K562 (cell line): ENCODE measurements around the gene MBNL2. TPM values are rescaled to one million over a fixed set of nuclear protein-coding genes. Genes with fewer than 3 reads are reported as not detected.

Experiments
- ATAC-seq: fragments of 200-7000 bp; cut with Tn5 transposase; 3 replicates; pipeline ENCODE4 v1.9.1; 2020; ENCODE audit warnings: moderate library complexity
- Bru-seq: library from RNA; stranded (reverse); fragments of 400-500 nt; gene quantifications from one replicate; lab custom pipeline; 2021; lab: Mats Ljungman, UMichigan
- BruChase-seq, 2 experiments: library from RNA; stranded (reverse); fragments of 400-500 nt; gene quantifications; one replicate each; lab custom pipeline; 2021; lab: Mats Ljungman, UMichigan
- BruUV-seq: library from RNA; stranded (reverse); fragments of 400-500 nt; replicated peaks from 2 replicates; lab custom pipeline; 2021; lab: Mats Ljungman, UMichigan
- CTCF ChIA-PET: fragments of 300-600 bp; formaldehyde crosslinking; extraction: SDS; loops from one replicate; lab custom pipeline; 2021; ENCODE audit warnings: low intra/inter-chr PET ratio; lab: Yijun Ruan, JAX
- POLR2A ChIA-PET: fragments of 300-600, 350-650 bp; sonication (Branson Sonifier 250); formaldehyde crosslinking; extraction: SDS; loops from one replicate; lab custom pipeline; 2021; ENCODE audit warnings: antibody characterized with exemption, inconsistent platforms; lab: Yijun Ruan, JAX
- DNase-seq, 4 experiments: peaks; one replicate each; pipeline versions ENCODE4 v3.0.0 to v3.0.0-alpha.2; 2011 to 2018; ENCODE audit warnings: low spot score in 3 of 4, mixed read lengths in 3 of 4; ENCODE audit errors: extremely low read depth in 1 of 4
- FAIRE-seq: peaks from 2 replicates; lab custom pipeline; 2011; peaks lifted over from hg19 to GRCh38; lab: Jason Lieb, UNC
- H2AFZ ChIP-seq: 2 replicates; pipeline ENCODE4 v1.6.0; 2011; ENCODE audit warnings: low read depth, low read length, control low read depth, inconsistent platforms
- H3K27ac ChIP-seq: fragments of 200-600 bp; 3 replicates; pipeline ENCODE4 v1.8.0; 2011; ENCODE audit warnings: low read depth, mild to moderate bottlenecking, control low read depth, inconsistent platforms, low read length, moderate library complexity, mixed read lengths; ENCODE audit errors: extremely low read depth
- H3K27me3 ChIP-seq, 2 experiments: fragments of 300-600 bp in 1 of 2; 2 replicates in 1 of 2; 3 replicates in 1 of 2; pipeline versions ENCODE4 v1.6.0 to v1.8.0; 2011; ENCODE audit warnings: inconsistent platforms in 2 of 2, low read length in 2 of 2, mild to moderate bottlenecking in 1 of 2, mixed read lengths in 1 of 2, moderate library complexity in 1 of 2; ENCODE audit not compliant: control insufficient read depth in 2 of 2, insufficient read depth in 2 of 2
- H3K36me3 ChIP-seq: fragments of 300-600 bp; 3 replicates; pipeline ENCODE4 v1.8.0; 2011; ENCODE audit warnings: mild to moderate bottlenecking, low read length, inconsistent platforms; ENCODE audit not compliant: control insufficient read depth, insufficient read depth
- H3K4me1 ChIP-seq, 2 experiments: fragments of 200-600 bp in 1 of 2; replicated peaks in 1 of 2; 2 replicates in 1 of 2; 3 replicates in 1 of 2; pipeline versions ENCODE4 v1.5.1 to v1.8.0; 2011; ENCODE audit warnings: inconsistent platforms in 2 of 2, low read length in 2 of 2, mild to moderate bottlenecking in 1 of 2, mixed read lengths in 1 of 2, moderate library complexity in 1 of 2; ENCODE audit not compliant: control insufficient read depth in 2 of 2, insufficient read depth in 2 of 2
- H3K4me2 ChIP-seq: 2 replicates; pipeline ENCODE4 v1.6.1; 2011; ENCODE audit warnings: low read length, control low read depth, inconsistent platforms, mixed read lengths; ENCODE audit not compliant: insufficient read depth
- H3K4me3 ChIP-seq: fragments of 200-600 bp; sonication (generic), shearing (Covaris generic); 2 replicates; pipeline ENCODE4 v1.5.1; 2016; ENCODE audit warnings: control low read depth, inconsistent platforms
- H3K79me2 ChIP-seq: fragments of 200-600 bp; 3 replicates; pipeline ENCODE4 v1.8.0; 2011; ENCODE audit warnings: low read length, inconsistent platforms; ENCODE audit not compliant: control insufficient read depth, insufficient read depth
- H3K9ac ChIP-seq, 2 experiments: 2 replicates each; pipeline versions ENCODE4 v1.6.0 to v1.6.1; 2011; ENCODE audit warnings: low read depth in 2 of 2, low read length in 2 of 2, control low read depth in 1 of 2, inconsistent platforms in 1 of 2, mild to moderate bottlenecking in 1 of 2, mixed read lengths in 1 of 2; ENCODE audit not compliant: insufficient read depth in 1 of 2
- H3K9me1 ChIP-seq: one replicate; pipeline ENCODE4 v1.6.0; 2011; ENCODE audit warnings: inconsistent platforms, mild to moderate bottlenecking, low read length, moderate library complexity; ENCODE audit not compliant: control insufficient read depth, insufficient read depth
- H3K9me3 ChIP-seq: replicated peaks from 2 replicates; pipeline ENCODE4 v1.5.1; 2011; ENCODE audit warnings: low read depth, low read length, inconsistent platforms; ENCODE audit not compliant: control insufficient read depth, insufficient read depth
- H4K20me1 ChIP-seq: replicated peaks from 2 replicates; pipeline ENCODE4 v1.6.1; 2011; ENCODE audit warnings: low read length, inconsistent platforms, mixed read lengths; ENCODE audit not compliant: control insufficient read depth, insufficient read depth
- MEIS2 ChIP-seq: fragments of 450-650 bp; IDR thresholded peaks from 2 replicates; pipeline ENCODE4 v1.6.1; 2014; ENCODE audit warnings: mild to moderate bottlenecking; ENCODE audit not compliant: partially characterized antibody
- POU5F1 ChIP-seq: fragments of 150-350 bp; IDR thresholded peaks from 2 replicates; pipeline ENCODE4 v1.6.1; 2014; ENCODE audit warnings: borderline replicate concordance, low read length, low read depth, mild to moderate bottlenecking; ENCODE audit not compliant: partially characterized antibody
- ZNF140 ChIP-seq: fragments of 250-450 bp; sonication (Bioruptor Pico); IDR thresholded peaks from 2 replicates; pipeline ENCODE4 v1.8.0; 2021; ENCODE audit warnings: moderate library complexity, mild to moderate bottlenecking, inconsistent platforms
- WGBS: fragments of 100-300 bp; shearing (Covaris generic); methylation state at CpG from one replicate; pipeline ENCODE4 v1.1.6; 2016; ENCODE audit warnings: low coverage, mixed read lengths; ENCODE audit not compliant: insufficient coverage; ENCODE audit errors: missing lambda C conversion rate; 5-methylcytosine and 5-hydroxymethylcytosine counted together
- in situ Hi-C: fragments of 300-500 bp; cut with MboI; formaldehyde crosslinking; loops from 4 replicates; pipeline ENCODE4 v1.15.0; 2018; ENCODE audit warnings: inconsistent platforms, mixed read lengths
- intact Hi-C: fragments of 100-400 bp; cut with micrococcal nuclease; formaldehyde crosslinking; loops from 2 replicates; pipeline ENCODE4 v1.14.2; 2022
- long read RNA-seq, 3 experiments: library from polyadenylated mRNA in 2 of 3; library from RNA in 1 of 3; unstranded in 2 of 3; stranded (forward) in 1 of 3; transcript quantifications; one replicate each; pipeline ENCODE4 v2.0.0, GENCODE V29; 2019 to 2022
- polyA minus RNA-seq, 3 experiments: library from RNA; depleted of rRNA, polyadenylated mRNA; stranded (reverse); fragments of >200 nt; gene quantifications; 2 replicates each; pipeline ENCODE4 v1.2.3, GENCODE V29; 2011
- polyA plus RNA-seq, 8 experiments: library from polyadenylated mRNA; depleted of rRNA in 4 of 8; stranded (reverse) in 5 of 8; unstranded in 3 of 8; fragments of >200 nt; fragmentation: Nextera tagmentation in 2 of 8; fragmentation: Illumina TruSeq in 1 of 8; extraction: Ambion mirVana in 2 of 8; extraction: Trizol in 1 of 8; gene quantifications; 2 replicates each; pipeline versions ENCODE4 v1.2.1 to v1.2.3, GENCODE V29; 2011 to 2014; ENCODE audit warnings: inconsistent platforms in 1 of 8, missing spikeins in 1 of 8
- total RNA-seq, 7 experiments: library from RNA; depleted of rRNA in 6 of 7; stranded (reverse); fragments of >200 nt in 6 of 7; fragmentation: Illumina TruSeq in 2 of 7; extraction: Trizol in 2 of 7; gene quantifications; 2 replicates each; pipeline versions ENCODE4 v1.2.1 to v1.2.3, GENCODE V29; 2011 to 2021; ENCODE audit warnings: low replicate concordance in 1 of 7
- TF ChIP-seq, protein P1 (sequence below): sonication (generic); formaldehyde crosslinking; IDR thresholded peaks from 2 replicates; pipeline ENCODE4 v1.8.0; 2022; ENCODE audit warnings: missing genetic modification reagents, mild to moderate bottlenecking, borderline replicate concordance
- TF ChIP-seq, protein P2 (sequence below): fragments of 450-650 bp; IDR thresholded peaks from 2 replicates; pipeline ENCODE4 v1.6.1; 2016
- TF ChIP-seq, protein P3 (sequence below), 2 experiments: fragments of 450-650 bp; IDR thresholded peaks; 2 replicates each; pipeline ENCODE4 v1.6.1; 2016
- TF ChIP-seq, protein P4 (sequence below), 2 experiments: fragments of 450-650 bp; conservative IDR thresholded peaks; 2 replicates each; pipeline ENCODE4 v1.6.1; 2017; ENCODE audit warnings: mild to moderate bottlenecking in 2 of 2, moderate library complexity in 2 of 2

The MBNL2 gene, protein sequence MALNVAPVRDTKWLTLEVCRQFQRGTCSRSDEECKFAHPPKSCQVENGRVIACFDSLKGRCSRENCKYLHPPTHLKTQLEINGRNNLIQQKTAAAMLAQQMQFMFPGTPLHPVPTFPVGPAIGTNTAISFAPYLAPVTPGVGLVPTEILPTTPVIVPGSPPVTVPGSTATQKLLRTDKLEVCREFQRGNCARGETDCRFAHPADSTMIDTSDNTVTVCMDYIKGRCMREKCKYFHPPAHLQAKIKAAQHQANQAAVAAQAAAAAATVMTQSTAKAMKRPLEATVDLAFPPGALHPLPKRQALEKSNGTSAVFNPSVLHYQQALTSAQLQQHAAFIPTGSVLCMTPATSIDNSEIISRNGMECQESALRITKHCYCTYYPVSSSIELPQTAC
- total RNA-seq (2011; cell fraction: chromatin; rRNA removed; ENCODE audit: low replicate concordance), result 15.8 and 50.2 TPM in 2 replicates
- total RNA-seq (2011; cell fraction: nucleolus; rRNA removed), result 6.8 and 9.1 TPM in 2 replicates
- 14.8 and 18.3 TPM in 2 replicates for total RNA-seq (2011; cell fraction: nucleoplasm; rRNA removed)
- total RNA-seq (2014; rRNA removed), result 13.8 and 14.1 TPM in 2 replicates
- 22.8 and 26.7 TPM in 2 replicates for total RNA-seq (2014; rRNA removed; fragmentation: Illumina TruSeq; extraction: Trizol)
- total RNA-seq (2015; rRNA removed; fragmentation: Illumina TruSeq; extraction: Trizol), result 6.3 and 7.5 TPM in 2 replicates
- 22.0 and 24.8 TPM in 2 replicates for total RNA-seq (2021)
- polyA plus RNA-seq (2011; rRNA removed), result 14.7 and 16.8 TPM in 2 replicates
- 8.7 and 16.4 TPM in 2 replicates for polyA plus RNA-seq (2011; cell fraction: cytosol; rRNA removed)
- 14.1 and 16.0 TPM in 2 replicates for polyA plus RNA-seq (2011; cell fraction: nucleus; rRNA removed)
- polyA plus RNA-seq (2012), result 7.2 and 20.6 TPM in 2 replicates
- polyA plus RNA-seq (2014; fragmentation: Illumina TruSeq; extraction: Trizol), result 18.2 and 19.6 TPM in 2 replicates
- 10 to 100 TPM in 1 of 2 experiments, 1 to 10 TPM in 1; 7.0 to 10.5 TPM for polyA plus RNA-seq (2014; fragmentation: Nextera tagmentation; extraction: Ambion mirVana)
- 9.1 and 11.7 TPM in 2 replicates for polyA plus RNA-seq (2014; rRNA removed)
- polyA minus RNA-seq (2011; rRNA and poly(A)+ RNA removed), result 63.7 and 74.2 TPM in 2 replicates
- polyA minus RNA-seq (2011; cell fraction: cytosol; rRNA and poly(A)+ RNA removed), result 18.5 and 23.4 TPM in 2 replicates
- polyA minus RNA-seq (2011; cell fraction: nucleus; rRNA and poly(A)+ RNA removed), result 16.4 and 39.1 TPM in 2 replicates
- Bru-seq, nascent RNA, result percentile 82 among the genes with signal in this experiment
- percentile 82 among the genes with signal in this experiment for BruChase-seq, experiment 1, labeled RNA remaining after a 2-hour chase
- BruChase-seq, experiment 2, labeled RNA remaining after a 6-hour chase, result percentile 80 among the genes with signal in this experiment
- long read RNA-seq, experiment 1, full-length matches to known transcripts, result 6 of 46 reads
- long read RNA-seq, experiment 1, partial matches to known transcripts, result 26 of 46 reads
- long read RNA-seq, experiment 1, other reads (novel, unspliced or antisense), result 14 of 46 reads
- long read RNA-seq, experiment 2, partial matches to known transcripts, result 0 of 5 reads
- long read RNA-seq, experiment 2, other reads (novel, unspliced or antisense), result 5 of 5 reads
- long read RNA-seq, experiment 3, partial matches to known transcripts, result 2 of 4 reads
- long read RNA-seq, experiment 3, other reads (novel, unspliced or antisense), result 2 of 4 reads

DNA sequence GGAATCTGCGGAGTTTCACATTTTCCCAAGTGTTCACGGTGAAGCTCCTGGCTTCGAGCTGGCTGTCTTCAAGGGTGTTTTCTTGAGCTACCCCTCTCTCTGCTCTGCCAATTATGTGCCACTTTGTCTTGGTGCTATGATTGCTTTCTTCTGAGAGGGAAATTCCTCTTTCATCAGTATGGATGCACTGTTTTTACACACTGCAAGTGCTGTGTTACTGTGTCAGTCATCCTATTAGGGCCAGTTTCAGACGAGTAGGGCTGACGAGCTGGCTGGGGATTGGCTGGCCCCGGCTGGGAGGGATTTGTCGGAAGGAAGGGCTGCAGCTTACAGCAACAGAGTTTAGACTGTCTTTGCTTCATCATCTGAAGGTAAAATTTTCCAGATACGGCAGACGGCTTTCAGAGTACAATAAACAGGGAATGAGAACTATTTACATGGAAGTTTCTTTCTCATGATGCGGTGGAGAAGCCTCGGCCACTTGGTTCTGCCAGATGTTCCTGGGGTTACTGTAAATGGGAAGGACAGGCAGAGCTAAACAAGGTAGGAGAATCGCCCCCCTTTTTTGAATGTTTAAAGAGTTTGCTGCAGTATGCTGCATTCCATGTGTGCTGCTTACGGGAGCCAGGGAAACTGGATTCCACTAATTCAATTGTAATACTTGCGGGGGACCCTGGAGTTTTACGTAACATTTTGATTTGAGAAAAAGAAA, at the start of gene MBNL2:
Gene MBNL2, plus strand, starts transcription at position 345 of the 712 bp plus-strand sequence. CDS start 53,903 bp downstream, outside the sequence.
- Histone ChIP-seq H3K79me2 (peaks cover 54% of the 10 kb centered on the region), H3K9ac (peak within 1 kb of the TSS; percentile 77 to 85), H3K4me2 (peak within 1 kb of the TSS; percentile 87), H3K9me3 (no peaks in the 10 kb centered on the region), H2AFZ (peak within 1 kb of the TSS; percentile 81), H3K4me1 (peaks cover 0 to 19% of the 10 kb centered on the region in 2 experiments; a peak in 3 of 5 replicates), H3K27me3 (no peaks in the 10 kb centered on the region), H3K36me3 (no peaks in the 10 kb centered on the region; the same call in 2 of the 3 replicates), H3K9me1 (no peaks in the 10 kb centered on the region), H3K4me3 (peak within 1 kb of the TSS; percentile 63), H3K27ac (peak within 1 kb of the TSS; percentile 81), H4K20me1 (peaks cover 2% of the 10 kb centered on the region; the same call in 1 of the 2 replicates)
- in situ Hi-C loops, result no loop called here
- ChIA-PET CTCF (no interaction called here), POLR2A (interaction anchor here (0.7 to 1.5 kb wide), 7 partner anchors 8 to 46 kb away, joined by 3 to 6 read pairs (median 4); no protein-coding TSS in a partner anchor)
- intact Hi-C loops, result loop anchor here (2.0 to 10.0 kb wide), 2 partner anchors 35 to 213 kb away; partner anchors contain the start of gene RAP2A
- peak; percentile 91 for FAIRE-seq
- 9% methylated on average over 15 of the region's 15 CpGs for WGBS
- ATAC-seq, result peak; percentile 89
- BruUV-seq, result TSS peak; percentile 64
- DNase-seq, result peak; percentile 79 to 89 (median 83)
- peak; percentile 46 for TF ChIP-seq MEIS2
- TF ChIP-seq, protein P1, sequence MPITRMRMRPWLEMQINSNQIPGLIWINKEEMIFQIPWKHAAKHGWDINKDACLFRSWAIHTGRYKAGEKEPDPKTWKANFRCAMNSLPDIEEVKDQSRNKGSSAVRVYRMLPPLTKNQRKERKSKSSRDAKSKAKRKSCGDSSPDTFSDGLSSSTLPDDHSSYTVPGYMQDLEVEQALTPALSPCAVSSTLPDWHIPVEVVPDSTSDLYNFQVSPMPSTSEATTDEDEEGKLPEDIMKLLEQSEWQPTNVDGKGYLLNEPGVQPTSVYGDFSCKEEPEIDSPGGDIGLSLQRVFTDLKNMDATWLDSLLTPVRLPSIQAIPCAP, result no peak
- TF ChIP-seq, protein P2, sequence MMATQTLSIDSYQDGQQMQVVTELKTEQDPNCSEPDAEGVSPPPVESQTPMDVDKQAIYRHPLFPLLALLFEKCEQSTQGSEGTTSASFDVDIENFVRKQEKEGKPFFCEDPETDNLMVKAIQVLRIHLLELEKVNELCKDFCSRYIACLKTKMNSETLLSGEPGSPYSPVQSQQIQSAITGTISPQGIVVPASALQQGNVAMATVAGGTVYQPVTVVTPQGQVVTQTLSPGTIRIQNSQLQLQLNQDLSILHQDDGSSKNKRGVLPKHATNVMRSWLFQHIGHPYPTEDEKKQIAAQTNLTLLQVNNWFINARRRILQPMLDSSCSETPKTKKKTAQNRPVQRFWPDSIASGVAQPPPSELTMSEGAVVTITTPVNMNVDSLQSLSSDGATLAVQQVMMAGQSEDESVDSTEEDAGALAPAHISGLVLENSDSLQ, result peak; percentile 97
- TF ChIP-seq, protein P3, sequence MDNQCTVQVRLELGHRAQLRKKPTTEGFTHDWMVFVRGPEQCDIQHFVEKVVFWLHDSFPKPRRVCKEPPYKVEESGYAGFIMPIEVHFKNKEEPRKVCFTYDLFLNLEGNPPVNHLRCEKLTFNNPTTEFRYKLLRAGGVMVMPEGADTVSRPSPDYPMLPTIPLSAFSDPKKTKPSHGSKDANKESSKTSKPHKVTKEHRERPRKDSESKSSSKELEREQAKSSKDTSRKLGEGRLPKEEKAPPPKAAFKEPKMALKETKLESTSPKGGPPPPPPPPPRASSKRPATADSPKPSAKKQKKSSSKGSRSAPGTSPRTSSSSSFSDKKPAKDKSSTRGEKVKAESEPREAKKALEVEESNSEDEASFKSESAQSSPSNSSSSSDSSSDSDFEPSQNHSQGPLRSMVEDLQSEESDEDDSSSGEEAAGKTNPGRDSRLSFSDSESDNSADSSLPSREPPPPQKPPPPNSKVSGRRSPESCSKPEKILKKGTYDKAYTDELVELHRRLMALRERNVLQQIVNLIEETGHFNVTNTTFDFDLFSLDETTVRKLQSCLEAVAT (IDR thresholded peaks at IDR 0.05), result peak; percentile 76; a peak in 3 of 4 replicates
- no peak for TF ChIP-seq POU5F1
- TF ChIP-seq ZNF140, result no peak
- TF ChIP-seq, protein P4, sequence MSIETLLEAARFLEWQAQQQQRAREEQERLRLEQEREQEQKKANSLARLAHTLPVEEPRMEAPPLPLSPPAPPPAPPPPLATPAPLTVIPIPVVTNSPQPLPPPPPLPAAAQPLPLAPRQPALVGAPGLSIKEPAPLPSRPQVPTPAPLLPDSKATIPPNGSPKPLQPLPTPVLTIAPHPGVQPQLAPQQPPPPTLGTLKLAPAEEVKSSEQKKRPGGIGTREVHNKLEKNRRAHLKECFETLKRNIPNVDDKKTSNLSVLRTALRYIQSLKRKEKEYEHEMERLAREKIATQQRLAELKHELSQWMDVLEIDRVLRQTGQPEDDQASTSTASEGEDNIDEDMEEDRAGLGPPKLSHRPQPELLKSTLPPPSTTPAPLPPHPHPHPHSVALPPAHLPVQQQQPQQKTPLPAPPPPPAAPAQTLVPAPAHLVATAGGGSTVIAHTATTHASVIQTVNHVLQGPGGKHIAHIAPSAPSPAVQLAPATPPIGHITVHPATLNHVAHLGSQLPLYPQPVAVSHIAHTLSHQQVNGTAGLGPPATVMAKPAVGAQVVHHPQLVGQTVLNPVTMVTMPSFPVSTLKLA (conservative IDR thresholded peaks at IDR 0.05), result peak; percentile 33 to 41; a peak in 1 of 4 replicates
